ENCODE data around the gene BRD3OS. TPM values are rescaled to one million over a fixed set of nuclear protein-coding genes. Genes with fewer than 3 reads are reported as not detected.

Gene BRD3OS
- total and polyA plus RNA-seq, 10 of the 15 experiments (the other 5 are each of a cell fraction or from before 2014, with no cell fraction given): 2.1 to 13.7 (median 10.7) TPM

- TF ChIP-seq BRCA1 (IDR thresholded peaks at IDR 0.05; ENCODE audit: low read depth, low read length): no peak
- TF ChIP-seq SUZ12 (IDR thresholded peaks at IDR 0.05; ENCODE audit: unreplicated experiment): no peak
- TF ChIP-seq NBN (IDR thresholded peaks at IDR 0.05): peak; percentile 69; the same call in 1 of the 2 replicates
- no peak for TF ChIP-seq REST (IDR thresholded peaks at IDR 0.05; ENCODE audit: low read depth, low read length)
- TF ChIP-seq MYB (IDR thresholded peaks at IDR 0.05; ENCODE audit: borderline replicate concordance, low read depth, low read length): no peak
- no peak for TF ChIP-seq HSF1 (IDR thresholded peaks at IDR 0.05; ENCODE audit: low read depth, low read length)
- peak in 1 of 2 experiments; percentile 73; a peak in 2 of 4 replicates for TF ChIP-seq ETV6 (conservative IDR thresholded peaks at IDR 0.05 in 1 of 2, IDR thresholded peaks at IDR 0.05 in 1 of 2; ENCODE audit: borderline replicate concordance in 1 of 2, low read depth in 1 of 2)
- TF ChIP-seq ZNF384 (IDR thresholded peaks at IDR 0.05; ENCODE audit: borderline replicate concordance, low read depth, low read length): no peak
- peak in 1 of 2 experiments; percentile 20; a peak in 1 of 4 replicates for TF ChIP-seq BHLHE40 (IDR thresholded peaks at IDR 0.05; ENCODE audit: borderline replicate concordance in 1 of 2, low read depth in 2 of 2, low read length in 1 of 2)
- no peak for TF ChIP-seq PRDM15 (CRISPR knock-in tag; IDR thresholded peaks at IDR 0.05)
- no peak for TF ChIP-seq NR2C2 (IDR thresholded peaks at IDR 0.05; ENCODE audit: borderline replicate concordance, control insufficient read depth, insufficient read length, low read depth)
- no peak for TF ChIP-seq CREB1 (IDR thresholded peaks at IDR 0.05; ENCODE audit: low read depth)
- TF ChIP-seq BCL11A (IDR thresholded peaks at IDR 0.05; ENCODE audit: low read depth, low read length): no peak
- TF ChIP-seq RELB (IDR thresholded peaks at IDR 0.05; ENCODE audit: low read depth): 0 out of 2 replicates have a peak, but pooled peaks have one; percentile 52
- no peak for TF ChIP-seq MXI1 (IDR thresholded peaks at IDR 0.05; ENCODE audit: low read depth, low read length)
- TF ChIP-seq IKZF1 (conservative IDR thresholded peaks at IDR 0.05): peak; percentile 76; the same call in 1 of the 2 replicates
- no peak for TF ChIP-seq IRF3 (IDR thresholded peaks at IDR 0.05)
Observed at GRCh38 chr9:134059661-134060395, 34.5 kb downstream of the BRD3OS start (continued).

All from GM12878 (cell line).